Measurements from ENCODE around the gene NRXN2.

Gene NRXN2

GRCh38 chr11:64742889-64743590 lies 20.0 kb upstream of the NRXN2 start:
- DNase-seq, result no peak

DNA sequence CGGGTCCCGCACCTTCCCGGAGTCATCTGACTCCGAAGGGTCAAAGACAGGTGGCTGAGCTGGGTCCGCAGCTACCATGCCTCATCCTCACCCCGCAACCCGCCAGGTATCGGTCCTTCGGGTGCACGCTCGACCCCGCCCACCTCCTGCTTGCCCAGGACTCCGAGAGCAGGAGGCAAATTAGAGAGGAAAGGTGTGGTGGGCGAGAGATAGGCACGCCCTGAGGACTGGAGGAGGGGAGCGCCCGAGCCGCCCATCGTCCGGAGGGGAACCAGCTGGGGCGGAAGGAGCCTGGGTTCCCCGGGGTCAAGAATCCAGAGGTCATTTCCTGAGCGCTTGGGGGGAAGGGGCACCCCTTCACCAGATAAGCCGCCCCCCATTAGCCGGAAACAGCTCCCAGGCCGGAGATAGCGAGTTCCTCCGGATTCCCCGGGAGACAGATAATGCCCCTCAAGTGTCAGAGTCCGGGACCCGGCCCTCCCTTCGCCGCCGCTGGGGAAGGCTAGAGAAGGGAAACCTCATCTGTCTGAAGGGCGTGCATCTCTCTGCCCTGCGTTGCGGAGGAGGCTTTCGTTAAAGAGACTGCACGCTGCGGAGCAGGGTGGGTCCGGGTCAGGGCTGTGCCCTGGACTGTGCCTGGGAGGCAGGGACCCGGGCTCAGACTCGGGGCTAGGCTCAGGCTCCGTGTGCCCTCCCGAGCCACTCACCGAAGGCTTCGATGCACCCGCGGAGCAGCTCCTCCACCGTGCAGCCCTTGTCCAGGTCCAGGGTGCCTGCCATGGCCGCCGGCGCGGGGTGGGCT lies 19.3 kb upstream of the NRXN2 start:
- DNase-seq, result no peak

DNA sequence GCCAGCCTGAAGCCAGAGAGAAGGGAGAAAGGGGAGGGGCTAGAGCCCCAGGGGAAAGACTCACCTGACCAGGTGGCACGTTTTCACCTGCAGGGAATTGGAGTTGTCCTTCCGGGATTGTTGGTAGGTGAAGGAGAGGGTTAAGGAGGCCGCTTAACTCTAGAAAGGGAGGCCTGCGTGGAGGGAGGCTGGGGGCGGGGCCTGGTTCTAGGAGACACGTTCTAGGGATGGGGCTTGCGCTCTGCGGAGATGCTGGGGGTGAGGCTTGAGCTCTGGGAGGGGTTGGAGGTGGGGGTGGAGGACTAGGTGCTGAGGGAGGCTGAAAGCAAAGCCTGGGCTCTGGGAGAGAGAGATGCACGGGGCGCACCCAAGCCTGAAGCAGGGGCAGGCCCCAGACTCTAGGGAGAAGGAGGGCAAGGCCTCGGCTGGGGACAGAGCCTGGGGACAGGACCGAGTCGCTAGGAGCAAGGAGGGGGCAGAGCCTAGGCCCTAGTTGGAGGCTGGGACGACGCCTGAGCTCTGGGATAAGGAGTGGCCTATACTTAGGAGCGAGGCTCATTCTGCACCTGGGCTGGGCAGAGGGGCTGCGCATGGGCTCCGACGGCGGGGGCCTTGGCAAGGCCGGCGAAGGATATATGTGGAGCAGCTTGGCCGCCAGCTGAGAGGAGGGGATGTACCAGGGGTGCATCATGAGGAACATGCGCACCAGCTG lies 18.5 kb upstream of the NRXN2 start:
- no peak for DNase-seq

DNA sequence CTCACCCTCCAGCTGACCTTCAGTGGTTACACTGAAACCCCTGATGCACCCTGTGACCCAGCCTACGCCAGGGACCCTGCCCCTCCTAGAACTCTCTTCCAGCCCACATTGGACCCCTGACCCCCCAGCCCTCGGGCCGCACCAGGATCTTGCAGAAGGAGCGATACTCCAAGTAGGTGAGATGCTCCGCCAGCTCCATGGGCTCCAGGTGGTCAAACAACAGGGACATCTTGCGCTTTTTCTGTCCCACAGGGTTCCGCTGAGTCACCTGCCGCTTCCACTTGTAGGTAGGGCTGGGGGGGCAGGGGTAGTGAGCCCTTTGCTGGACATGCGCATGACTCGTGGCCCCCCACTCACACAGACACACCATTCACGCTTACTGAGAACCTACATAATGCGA lies 16.9 kb upstream of the NRXN2 start:
- no peak for DNase-seq

- no peak for DNase-seq
These were observed 13.7 kb upstream of the NRXN2 start for GRCh38 chr11:64736654-64737053.

DNA sequence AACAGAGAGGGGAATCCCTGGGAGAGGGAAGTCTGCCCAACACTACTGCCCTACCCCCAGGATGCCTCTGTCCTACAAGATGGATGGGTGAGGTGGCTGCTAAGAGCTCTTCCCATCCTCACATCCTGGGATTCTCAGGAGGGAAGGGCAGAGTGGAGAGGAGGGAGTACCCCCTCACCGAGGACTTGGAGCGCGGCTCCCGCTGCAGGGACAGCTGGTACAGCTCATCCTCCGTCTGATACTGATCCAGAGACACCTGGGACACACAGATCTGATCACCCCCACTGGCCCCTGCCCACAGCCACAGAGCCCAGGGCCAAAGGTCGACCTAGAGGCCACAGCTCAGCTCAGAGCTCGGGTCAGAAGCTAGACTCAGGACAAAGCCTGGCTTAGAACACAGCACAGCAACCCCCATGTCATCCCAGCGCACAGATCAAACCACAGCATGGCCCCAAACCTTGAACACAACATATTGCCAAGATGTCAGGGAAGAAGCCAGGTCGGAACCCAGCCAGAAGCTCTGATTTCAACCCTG lies 12.8 kb upstream of the NRXN2 start:
- no peak for DNase-seq

DNA sequence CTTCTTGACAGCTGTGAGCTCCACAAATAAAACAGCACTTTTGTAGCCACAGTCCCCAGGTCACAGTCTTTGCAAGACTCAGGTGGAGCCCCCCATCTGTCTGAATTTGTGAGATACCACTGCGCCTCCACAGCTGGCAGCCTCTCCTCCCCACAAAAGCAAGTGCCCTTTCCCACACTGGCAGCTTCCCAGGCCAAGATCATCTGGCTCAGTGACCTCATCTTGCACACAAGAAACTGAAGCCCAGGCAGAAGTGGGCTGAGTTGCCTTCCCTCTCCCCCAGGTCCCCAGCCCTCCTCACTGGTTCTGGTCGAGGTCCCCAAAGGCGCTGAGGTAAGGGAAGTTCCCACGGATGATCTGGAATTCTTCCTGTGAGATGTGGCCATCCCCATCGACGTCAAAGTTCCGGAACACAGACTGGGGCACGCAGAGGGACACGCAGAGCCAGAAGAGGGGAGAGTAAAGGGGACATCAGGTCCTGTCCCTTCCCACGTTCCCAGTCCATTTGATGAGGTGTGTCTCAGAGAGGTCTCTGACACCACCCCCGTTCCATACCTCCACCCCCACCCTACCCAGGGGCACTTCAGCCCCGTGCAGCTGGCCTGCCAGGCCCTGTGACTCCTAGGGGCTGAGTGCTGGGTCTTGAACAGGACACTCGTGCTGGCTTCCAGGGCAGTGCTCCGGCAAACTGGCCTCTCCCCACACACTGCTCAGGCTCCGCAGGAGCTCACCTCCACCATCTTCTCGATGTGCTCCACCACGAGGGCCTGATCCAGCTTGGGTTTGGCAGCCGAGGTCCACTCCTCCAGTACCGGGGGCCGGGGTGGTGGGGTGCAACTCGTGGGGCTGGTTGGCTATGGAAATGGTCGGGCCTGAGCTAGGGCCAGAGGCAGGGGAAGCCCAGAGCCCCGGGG lies 12.1 kb upstream of the NRXN2 start:
- DNase-seq, result no peak

DNA sequence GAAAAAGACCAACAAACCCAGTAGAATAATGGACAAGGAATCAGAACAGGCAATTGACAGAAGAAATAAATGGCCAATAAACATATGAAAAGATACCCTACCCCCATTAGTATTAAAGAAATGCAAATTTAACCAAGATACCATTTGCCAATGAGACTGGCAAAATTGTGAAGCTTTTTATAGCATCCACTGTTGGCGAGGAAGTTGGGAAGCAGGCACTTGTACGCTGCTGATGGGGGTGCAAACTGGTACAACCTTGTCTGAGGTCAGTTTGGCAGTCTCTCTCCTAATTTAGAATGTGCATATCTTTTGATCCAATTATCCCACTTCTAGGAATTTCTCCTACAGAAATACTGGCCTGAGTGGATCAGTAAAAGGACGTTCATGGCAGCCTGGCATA lies 8.6 kb upstream of the NRXN2 start:
- no peak for DNase-seq

GRCh38 chr11:64729851-64730382 lies 6.9 kb upstream of the NRXN2 start:
- no peak for DNase-seq

DNA sequence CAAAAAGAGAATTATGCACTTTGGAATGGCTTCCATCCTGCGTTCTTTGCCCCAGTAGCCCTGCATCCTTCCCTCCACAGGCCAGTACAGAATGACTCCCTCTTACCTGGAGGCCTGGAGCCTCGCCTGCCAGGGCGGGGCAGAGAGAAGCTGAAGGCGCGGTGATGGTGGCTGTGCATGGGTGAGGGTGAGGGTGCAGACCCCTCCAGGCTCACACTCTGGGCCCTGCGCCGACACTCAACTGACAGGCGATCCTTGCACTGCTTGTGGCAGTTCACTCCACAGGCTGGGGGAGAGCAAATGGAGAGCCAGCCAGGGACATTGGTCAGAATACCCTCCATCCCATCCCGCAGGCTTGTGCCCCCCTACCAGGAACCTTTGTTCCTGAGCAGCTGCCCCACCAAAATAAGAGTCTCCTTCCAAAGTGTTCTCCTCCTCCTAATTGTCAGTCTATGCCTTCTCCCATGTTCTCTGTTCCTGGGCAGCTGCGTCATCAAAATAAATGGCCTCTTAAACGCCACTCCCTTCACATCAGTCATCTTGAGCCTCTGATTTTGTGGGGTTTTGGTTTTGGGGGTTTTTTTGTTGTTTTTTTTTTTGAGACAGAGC lies 5.9 kb upstream of the NRXN2 start:
- DNase-seq, result no peak

- DNase-seq, result no peak
These were observed 4.0 kb upstream of the NRXN2 start for GRCh38 chr11:64726867-64727530.

DNA sequence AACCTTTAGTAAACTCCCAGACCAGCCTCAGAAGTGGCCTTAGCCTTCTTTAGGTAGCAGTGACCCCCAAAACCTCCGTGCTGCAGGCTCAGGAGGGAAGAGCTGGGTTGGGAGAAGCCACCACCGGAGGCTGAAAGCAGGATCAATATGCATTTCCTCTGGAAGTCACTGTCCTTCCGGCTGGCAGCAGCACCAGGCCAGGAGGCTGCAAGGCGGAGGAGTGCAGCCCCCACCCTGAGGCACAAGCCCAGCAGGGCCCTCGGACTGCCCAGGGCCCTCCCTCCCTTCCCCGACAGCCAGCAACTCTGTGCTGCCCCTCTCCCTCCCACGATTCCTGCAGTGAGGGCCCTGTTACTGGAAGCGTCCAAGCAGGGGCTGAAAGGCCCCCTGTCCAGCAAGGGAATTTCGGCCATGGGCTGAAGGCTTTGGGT lies 3.2 kb upstream of the NRXN2 start:
- no peak for DNase-seq

- DNase-seq, result no peak
These were observed 2.0 kb upstream of the NRXN2 start for GRCh38 chr11:64724863-64725532.

DNA sequence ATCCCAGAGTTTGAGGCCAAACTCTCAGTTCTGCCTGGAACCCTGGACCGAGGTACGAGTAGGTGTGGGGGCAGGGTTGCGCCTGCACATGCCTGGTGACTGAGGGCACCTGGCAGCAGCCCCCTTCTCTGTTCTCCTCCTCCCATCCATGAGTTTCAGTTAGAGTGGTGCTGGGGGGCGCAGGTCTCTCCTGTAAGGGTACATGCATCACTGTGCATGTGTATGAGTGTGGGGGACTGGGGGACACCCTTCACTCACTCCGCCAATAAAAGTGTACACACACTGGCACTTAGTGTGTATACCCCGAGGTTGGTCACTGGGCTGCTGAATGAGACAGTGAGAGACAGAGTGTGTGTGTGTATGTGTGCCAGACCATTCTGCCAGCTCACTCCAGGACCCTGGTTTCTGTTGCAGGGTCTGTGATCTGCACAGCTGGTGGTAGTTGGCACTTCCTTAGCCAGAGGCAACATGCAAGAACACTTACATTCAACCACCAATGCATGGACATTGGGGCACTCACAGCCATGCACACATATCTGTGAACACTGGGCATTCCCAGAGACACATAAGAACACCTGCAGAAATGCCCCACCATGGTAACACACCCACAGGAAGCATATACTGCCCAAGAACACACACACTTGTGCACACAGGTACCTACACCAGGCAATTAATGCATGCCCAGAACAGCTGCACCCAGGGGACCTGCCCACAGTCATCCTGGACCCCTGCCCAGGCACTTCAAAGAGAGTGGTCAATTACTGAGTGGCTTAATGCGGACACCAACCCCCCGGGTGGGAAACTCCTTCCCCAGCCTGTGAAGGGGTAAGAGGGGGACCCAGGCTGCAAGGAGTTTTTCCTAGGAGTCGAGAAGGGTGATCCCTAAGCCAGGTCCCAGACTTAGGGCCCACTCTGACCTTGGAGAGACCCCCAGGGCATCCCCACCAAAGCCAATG lies 1.2 kb upstream of the NRXN2 start:
- DNase-seq, result no peak

DNA sequence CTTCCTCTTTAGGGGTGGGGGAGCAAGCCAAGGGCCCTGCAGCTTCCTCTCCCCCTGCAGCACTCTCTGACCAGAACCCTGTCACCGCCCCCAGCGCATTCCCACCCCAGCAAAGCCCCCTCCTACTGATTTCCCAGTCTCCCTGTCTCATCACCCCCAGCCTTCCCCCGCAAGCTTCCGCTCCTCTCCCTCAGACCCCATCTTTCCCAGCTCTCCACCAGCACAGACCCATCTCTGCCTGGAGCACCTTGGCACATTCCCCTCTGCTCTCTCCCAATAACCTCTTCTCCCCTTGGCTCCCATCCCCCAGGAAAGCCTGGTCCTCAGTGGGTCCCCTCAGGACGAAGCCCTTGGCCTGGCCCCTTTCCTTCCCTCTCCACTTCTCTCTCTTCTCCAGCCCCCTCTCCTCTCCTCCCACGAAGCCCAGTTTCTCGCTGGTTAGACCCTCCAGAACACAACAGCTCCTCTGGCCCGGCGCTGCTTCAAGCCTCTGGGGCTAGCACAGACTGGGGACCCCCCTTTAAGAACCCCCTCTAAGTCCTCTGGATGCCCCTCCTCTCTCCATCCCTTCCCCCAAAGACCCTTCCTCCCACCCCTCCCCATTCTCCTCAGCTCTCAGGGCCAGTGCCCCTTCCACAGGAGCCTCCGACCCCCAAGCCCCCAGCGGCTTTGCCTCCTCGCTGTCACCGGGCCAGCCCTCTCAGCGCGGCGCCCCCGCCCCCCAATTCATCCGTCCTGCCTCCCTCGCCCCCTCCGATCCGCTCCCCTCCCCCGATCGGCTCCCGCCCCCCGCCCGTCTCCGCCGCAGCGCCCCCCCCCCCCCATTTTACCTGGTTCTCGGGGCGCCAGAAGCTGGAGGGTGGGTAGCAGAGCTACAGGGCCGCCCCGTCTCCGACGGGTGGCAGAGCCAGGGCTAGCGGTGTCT lies 594 bp downstream of the NRXN2 start:
- no peak for DNase-seq

DNA sequence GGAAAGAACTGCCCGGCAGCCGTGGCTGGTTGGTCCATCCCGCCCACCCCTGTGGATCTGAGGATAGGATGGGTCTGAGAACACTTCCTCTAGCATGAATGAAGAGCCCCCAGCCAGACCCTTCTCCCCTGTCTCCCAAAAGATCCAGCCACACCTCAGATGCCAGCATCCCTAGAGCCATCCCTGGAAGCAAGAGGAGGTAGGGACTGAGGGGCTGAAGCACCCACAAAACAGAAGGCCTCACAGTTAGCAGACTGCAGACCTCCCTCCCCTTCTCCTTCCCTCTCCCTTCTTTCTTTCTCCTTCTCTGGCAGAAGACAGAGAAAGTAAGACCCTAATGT lies 1.7 kb downstream of the NRXN2 start:
- DNase-seq, result no peak

DNA sequence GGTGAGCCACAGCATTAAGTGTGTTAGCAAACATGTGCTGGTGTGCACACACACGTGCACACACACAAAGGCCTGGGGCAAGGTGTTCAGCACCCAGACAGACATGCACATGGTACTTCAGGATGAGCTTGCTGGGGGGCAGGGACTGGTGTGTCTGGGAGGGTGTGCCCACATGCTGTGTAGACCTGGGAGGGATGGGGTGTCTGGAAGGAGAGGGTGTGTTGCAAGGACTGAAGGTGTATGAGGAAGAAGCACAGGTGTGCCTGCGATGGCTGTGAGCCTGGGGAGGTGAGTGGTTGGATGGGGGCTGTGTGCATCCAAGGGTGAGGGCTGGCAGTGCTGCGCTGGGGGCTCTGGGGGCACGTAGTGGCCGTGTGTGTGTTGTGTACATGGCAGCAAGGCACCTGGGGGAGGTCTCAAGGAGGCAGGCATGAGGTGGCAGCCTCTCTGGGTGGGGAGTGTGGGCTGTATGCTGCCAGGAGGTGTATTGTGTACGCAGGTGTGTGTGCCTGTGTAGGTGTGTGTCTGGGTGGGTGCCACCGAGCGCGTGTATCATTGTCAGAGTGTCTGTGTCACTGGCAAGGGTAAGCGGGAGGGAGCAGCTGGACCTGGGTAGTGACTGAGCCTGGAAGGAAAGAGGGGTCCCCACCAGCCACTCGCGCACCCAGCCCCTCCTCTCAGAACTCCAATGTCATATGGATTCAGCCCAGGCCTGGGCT lies 2.2 kb downstream of the NRXN2 start:
- no peak for DNase-seq

DNA sequence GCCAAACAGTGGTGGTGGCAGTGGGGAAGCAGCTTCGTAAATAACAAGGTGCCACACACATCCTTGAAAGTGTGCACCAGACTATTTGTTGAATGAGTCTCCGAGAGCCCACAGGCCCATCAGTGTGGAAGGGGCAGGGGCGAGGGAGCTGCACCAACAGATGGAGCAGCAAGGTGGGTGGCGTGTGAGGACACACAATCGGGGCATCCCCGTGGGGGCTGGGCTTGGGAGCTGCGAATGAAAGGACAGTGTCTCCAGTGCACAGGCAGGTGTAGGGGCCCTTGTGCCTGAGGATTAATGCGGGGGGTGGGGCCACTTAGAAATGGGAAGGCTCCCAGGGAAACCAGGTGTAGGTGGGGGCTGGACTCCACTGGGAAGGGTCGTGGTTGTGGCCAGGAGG lies 2.8 kb downstream of the NRXN2 start:
- no peak for DNase-seq

Measured in NCI-H2107 (cell line).